ENCODE measurements around the gene JMJD1C. TPM values are rescaled to one million over a fixed set of nuclear protein-coding genes. Genes with fewer than 3 reads are reported as not detected.

Gene JMJD1C
- total RNA-seq, 3 donors from 2014 or later = 40.2 to 50.1 (median 43.5) TPM

GRCh38 chr10:63145782-63146181 lies 320.0 kb downstream of the JMJD1C start:
- H3K4me1 Mint-ChIP-seq (ENCODE audit: low read depth) = peaks cover 48% of the 10 kb centered on the region
- peak; percentile 77 to 88 for ATAC-seq

DNA sequence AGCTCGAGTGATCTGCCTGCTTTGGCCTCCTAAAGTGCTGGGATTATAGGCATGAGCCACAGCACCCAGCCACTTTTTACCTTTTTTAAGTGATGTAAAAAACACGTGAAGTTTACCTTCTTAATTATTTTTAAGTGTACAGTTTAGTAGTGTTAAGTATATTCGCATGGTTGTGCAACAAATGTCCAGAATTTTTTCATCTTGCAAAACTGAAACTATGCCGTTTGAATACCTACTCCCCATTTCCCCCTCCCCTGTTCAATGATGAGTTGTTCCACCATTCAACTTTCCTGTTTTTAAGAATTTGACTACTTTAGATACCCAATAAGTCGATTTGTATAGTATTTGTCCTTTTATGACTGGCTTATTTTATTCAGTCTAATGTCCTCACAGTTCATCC lies 321.8 kb downstream of the JMJD1C start:
- ATAC-seq = no peak
- Mint-ChIP-seq H3K9me3 (no peaks in the 10 kb centered on the region), H3K4me3 (no peak overlapping the region), H3K36me3 (ENCODE audit: insufficient read depth) (peaks cover 25% of the 10 kb centered on the region), H3K27me3 (ENCODE audit: low read depth) (no peaks in the 10 kb centered on the region), H3K4me1 (ENCODE audit: low read depth) (peaks cover 50% of the 10 kb centered on the region)
- DNase-seq = no peak

More at GRCh38 chr10:63145782-63146181, 320.0 kb downstream of the JMJD1C start:
- DNase-seq = no peak
- Mint-ChIP-seq H3K4me3 (no peak overlapping the region), H3K9me3 (no peaks in the 10 kb centered on the region), H3K27me3 (ENCODE audit: low read depth) (no peaks in the 10 kb centered on the region), H3K36me3 (ENCODE audit: insufficient read depth) (peaks cover 27% of the 10 kb centered on the region)

GRCh38 chr10:63142136-63142535 lies 323.6 kb downstream of the JMJD1C start:
- H3K4me1 Mint-ChIP-seq (ENCODE audit: low read depth) = peaks cover 57% of the 10 kb centered on the region
- no peak for ATAC-seq

DNA sequence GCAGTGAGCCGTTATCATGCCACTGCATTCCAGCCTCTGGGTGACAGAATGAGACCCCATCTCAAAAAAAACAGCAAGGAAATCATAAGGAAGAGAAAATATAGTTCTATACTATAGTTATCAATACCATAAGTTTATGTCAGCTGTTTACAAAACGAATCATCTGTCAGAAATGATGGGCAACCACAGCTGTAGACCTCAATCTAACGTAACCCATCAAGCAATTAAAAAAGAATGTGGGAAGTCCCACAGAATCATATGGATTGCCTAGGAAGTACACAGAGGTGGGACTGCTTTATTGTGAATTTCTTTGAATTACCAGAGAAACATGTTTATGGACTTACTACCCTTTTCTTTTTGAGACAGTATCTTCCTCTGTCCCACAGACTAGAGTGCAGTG lies 325.7 kb downstream of the JMJD1C start:
- ATAC-seq = no peak
- Mint-ChIP-seq H3K4me1 (ENCODE audit: low read depth) (peaks cover 58% of the 10 kb centered on the region), H3K9me3 (no peaks in the 10 kb centered on the region), H3K27me3 (ENCODE audit: low read depth) (no peaks in the 10 kb centered on the region), H3K4me3 (no peak overlapping the region), H3K36me3 (ENCODE audit: insufficient read depth) (peaks cover 15% of the 10 kb centered on the region)
- no peak for DNase-seq

More at GRCh38 chr10:63142136-63142535, 323.6 kb downstream of the JMJD1C start:
- Mint-ChIP-seq H3K9me3 (no peaks in the 10 kb centered on the region), H3K36me3 (ENCODE audit: insufficient read depth) (peaks cover 18% of the 10 kb centered on the region), H3K4me3 (no peak overlapping the region), H3K27me3 (ENCODE audit: low read depth) (no peaks in the 10 kb centered on the region)
- DNase-seq = no peak

DNA sequence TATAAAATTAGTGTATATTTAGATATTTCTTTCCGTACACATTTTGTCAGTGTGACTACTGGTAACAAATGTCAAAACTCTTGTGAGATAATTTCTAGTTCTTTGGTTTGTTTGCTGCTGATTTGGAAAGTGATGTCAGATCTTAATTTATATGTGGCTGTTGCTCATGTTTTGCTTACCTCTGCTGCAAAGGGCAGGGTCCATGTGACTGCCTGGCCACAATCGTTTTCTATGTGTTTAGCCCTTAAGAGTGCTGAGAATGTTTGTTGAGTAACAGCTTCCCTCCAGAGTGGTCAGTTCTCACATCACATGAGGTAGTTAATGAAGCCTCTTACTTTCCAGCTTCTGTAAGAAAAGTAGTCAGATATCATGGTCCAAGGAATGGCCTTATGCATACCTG lies 328.5 kb downstream of the JMJD1C start:
- DNase-seq (no peak), ATAC-seq (no peak)
- H3K36me3 Mint-ChIP-seq (ENCODE audit: insufficient read depth) = peaks cover 15% of the 10 kb centered on the region
- no peaks in the 10 kb centered on the region for H3K27me3 Mint-ChIP-seq (ENCODE audit: low read depth)
- no peak overlapping the region for H3K4me3 Mint-ChIP-seq
- H3K9me3 Mint-ChIP-seq = peaks cover 1% of the 10 kb centered on the region
- peaks cover 56% of the 10 kb centered on the region for H3K4me1 Mint-ChIP-seq (ENCODE audit: low read depth)

DNA sequence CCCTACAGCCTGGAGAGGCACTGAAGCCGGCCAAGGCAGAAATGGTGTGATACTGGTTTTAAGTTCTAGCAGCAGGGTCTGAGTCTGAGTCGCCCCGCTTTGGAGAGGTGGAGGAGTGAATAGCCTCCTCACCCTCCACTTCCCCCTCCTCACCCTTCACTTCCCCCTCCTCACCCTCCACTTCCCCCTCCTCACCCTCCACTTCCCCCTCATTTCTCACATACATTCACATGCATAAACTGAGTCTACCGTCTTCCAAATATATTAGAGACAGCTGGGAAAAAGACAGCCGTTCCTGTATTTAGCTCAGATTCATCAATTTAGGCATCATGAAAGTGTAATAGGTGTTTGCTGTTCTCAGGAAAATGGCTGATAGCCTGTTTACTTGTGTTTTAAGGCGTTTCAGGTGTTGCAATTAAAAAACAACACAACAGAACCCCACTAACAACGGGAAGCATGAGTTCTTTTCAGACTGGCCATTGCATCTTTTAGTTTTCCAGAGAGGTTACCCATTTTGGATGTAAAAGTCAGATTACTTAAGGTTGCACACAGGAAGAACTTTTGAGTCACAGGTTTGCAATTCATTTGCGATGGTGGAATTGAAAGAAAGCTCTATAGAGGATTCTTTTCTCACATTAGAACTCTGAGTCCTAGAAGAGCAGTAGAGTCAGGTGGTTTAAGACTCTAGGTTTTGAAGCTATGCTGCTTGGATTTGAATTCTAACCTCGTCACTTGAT lies 331.8 kb downstream of the JMJD1C start:
- Mint-ChIP-seq H3K4me1 (ENCODE audit: low read depth) (peaks cover 42% of the 10 kb centered on the region), H3K27me3 (ENCODE audit: low read depth) (peaks cover 1% of the 10 kb centered on the region), H3K9me3 (peaks cover 10% of the 10 kb centered on the region), H3K4me3 (peak overlapping the region; percentile 90), H3K36me3 (ENCODE audit: insufficient read depth) (peaks cover 6% of the 10 kb centered on the region)
- ATAC-seq (no peak), DNase-seq (no peak)

DNA sequence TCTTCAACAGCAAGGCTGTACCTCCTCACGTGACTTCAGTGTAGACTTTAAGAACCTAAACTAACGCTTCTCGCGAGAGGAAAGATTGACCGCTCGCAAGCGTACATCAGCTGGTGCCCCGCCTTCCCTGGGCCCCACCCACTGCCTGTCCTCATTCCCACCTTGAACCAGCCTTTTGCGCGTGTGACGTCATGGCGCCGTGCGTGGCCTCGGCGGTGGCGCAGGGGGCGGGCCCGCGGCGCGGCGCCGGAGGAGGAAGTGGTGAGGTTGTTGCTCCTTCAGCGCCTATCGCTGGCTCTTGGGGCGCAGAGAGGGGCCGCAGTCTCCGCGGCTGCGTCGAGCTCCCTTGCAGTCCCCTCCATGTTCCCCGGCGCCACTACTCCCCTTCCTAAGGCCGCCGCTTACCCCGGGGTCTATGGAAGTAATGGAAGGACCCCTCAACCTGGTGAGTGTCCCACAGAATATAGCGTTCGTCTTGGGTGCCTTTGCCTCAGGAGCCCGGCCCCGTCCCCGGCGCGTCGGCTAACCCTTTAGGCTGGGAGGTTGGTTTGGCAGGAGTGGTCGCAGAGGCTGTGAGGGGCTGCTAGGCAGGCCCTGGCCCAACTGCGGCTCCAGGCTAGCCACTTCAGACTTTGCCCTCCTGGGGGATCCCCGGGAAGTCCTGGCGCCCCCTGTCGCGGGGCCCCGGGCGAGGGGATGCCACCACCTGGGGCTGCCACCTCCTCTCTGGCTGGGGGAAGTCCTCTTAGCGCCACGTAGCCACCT lies 332.5 kb downstream of the JMJD1C start, which contains the start of gene NRBF2:
NRBF2 (plus strand) TSS at position 273 of the 765 bp plus-strand sequence; CDS start at position 416, 143 bp downstream.
- H3K9me3 Mint-ChIP-seq = peaks cover 10% of the 10 kb centered on the region
- H3K4me3 Mint-ChIP-seq = peak within 1 kb of the TSS; percentile 90
- peak; percentile 95 to 96 for ATAC-seq
- H3K36me3 Mint-ChIP-seq (ENCODE audit: insufficient read depth) = peaks cover 2% of the 10 kb centered on the region
- peaks cover 3% of the 10 kb centered on the region for H3K27me3 Mint-ChIP-seq (ENCODE audit: low read depth)
- peak; percentile 96 for DNase-seq
- H3K4me1 Mint-ChIP-seq (ENCODE audit: low read depth) = peaks cover 41% of the 10 kb centered on the region

DNA sequence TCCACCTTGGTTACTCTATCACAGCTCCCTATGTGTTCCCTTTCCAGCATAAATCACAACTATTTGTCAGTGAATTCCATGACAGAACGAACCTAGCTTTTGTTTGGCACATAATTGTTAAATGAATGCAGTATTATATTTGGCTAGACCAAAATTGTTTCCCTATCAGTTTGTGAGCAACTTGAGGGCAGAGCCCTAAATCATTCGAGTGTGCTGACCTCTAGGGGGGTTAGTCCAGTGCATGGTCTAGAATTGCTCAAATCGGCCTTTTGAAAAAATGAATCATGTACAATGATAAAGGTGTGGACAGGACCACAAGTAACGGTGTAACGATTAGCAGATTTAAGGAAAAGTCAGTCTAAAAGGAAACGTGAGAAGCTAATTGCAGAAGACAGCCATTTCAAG lies 333.1 kb downstream of the JMJD1C start:
- no peak for ATAC-seq
- Mint-ChIP-seq H3K9me3 (peaks cover 10% of the 10 kb centered on the region), H3K4me3 (peak overlapping the region; percentile 90), H3K36me3 (ENCODE audit: insufficient read depth) (peaks cover 2% of the 10 kb centered on the region), H3K27me3 (ENCODE audit: low read depth) (peaks cover 3% of the 10 kb centered on the region), H3K4me1 (ENCODE audit: low read depth) (peaks cover 38% of the 10 kb centered on the region)
- DNase-seq = no peak

- Mint-ChIP-seq H3K4me1 (ENCODE audit: low read depth) (peaks cover 15% of the 10 kb centered on the region), H3K36me3 (ENCODE audit: insufficient read depth) (no peaks in the 10 kb centered on the region), H3K9me3 (peaks cover 10% of the 10 kb centered on the region), H3K4me3 (no peak overlapping the region), H3K27me3 (ENCODE audit: low read depth) (peaks cover 3% of the 10 kb centered on the region)
- DNase-seq = no peak
- no peak for ATAC-seq
Measured at GRCh38 chr10:63129888-63130287, 335.9 kb downstream of the JMJD1C start.

DNA sequence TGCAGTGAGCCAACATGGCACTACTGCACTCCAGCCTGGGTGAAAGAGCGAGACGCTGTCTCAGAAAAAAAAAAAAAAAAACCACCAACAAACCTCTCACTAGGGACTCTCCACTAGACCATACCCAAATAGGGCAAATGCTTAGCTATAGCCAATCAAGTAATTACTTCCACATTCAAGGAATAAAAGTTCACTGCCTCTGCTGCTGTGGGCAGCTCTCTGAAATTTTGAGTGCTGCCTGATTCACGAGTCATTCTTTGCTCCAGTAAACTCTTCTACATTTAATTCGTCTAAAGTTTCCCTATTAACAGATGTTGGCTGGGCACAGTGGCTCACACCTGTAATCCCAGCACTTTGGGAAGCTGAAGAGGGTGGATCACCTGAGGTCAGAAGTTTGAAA lies 337.3 kb downstream of the JMJD1C start:
- Mint-ChIP-seq H3K36me3 (ENCODE audit: insufficient read depth) (no peaks in the 10 kb centered on the region), H3K27me3 (ENCODE audit: low read depth) (peaks cover 3% of the 10 kb centered on the region), H3K9me3 (peaks cover 10% of the 10 kb centered on the region), H3K4me1 (ENCODE audit: low read depth) (peaks cover 7% of the 10 kb centered on the region), H3K4me3 (no peak overlapping the region)
- no peak for DNase-seq
- no peak for ATAC-seq

- DNase-seq (no peak), ATAC-seq (no peak)
- H3K4me3 Mint-ChIP-seq = no peak overlapping the region
- H3K27me3 Mint-ChIP-seq (ENCODE audit: low read depth) = peaks cover 3% of the 10 kb centered on the region
- H3K4me1 Mint-ChIP-seq (ENCODE audit: low read depth) = no peaks in the 10 kb centered on the region
- no peaks in the 10 kb centered on the region for H3K9me3 Mint-ChIP-seq
- H3K36me3 Mint-ChIP-seq (ENCODE audit: insufficient read depth) = no peaks in the 10 kb centered on the region
Measured at GRCh38 chr10:63125459-63125858, 340.3 kb downstream of the JMJD1C start.

DNA sequence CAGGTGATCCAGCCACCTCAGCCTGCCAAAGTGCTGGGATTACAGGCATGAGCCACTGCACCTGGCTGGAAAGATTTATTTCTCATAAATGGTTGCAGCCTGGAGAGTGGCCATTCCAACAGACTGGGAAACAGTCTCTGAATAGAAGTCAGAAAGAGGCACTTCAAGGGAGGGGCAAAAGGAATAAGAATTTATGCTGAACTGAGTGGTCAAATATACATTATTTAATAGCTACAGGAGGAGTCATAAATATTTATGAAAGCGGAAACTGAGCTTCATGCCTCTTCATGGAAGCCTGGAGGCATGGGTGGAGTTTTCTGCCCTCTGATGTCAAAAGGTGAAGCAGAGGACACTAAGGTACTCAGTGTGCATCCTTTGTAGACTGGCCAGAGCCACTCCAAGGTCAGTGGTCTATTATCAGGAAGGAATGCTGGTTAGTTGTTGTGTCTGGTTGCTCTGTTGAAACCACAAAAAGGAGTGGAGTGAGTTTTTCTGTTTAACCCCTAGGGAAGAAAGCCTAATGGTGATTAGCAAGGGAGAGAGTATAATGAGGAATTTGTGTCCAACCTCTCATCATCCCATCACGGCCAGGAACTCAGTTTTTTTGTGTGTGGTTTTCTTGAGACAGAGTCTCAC lies 341.9 kb downstream of the JMJD1C start:
- DNase-seq = no peak
- no peaks in the 10 kb centered on the region for H3K36me3 Mint-ChIP-seq (ENCODE audit: insufficient read depth)
- no peak for ATAC-seq
- H3K27me3 Mint-ChIP-seq (ENCODE audit: low read depth) = peaks cover under 1% of the 10 kb centered on the region
- no peaks in the 10 kb centered on the region for H3K4me1 Mint-ChIP-seq (ENCODE audit: low read depth)
- H3K4me3 Mint-ChIP-seq = no peak overlapping the region
- no peaks in the 10 kb centered on the region for H3K9me3 Mint-ChIP-seq

GRCh38 chr10:63120554-63120953 lies 345.2 kb downstream of the JMJD1C start:
- no peaks in the 10 kb centered on the region for H3K27me3 Mint-ChIP-seq (ENCODE audit: low read depth)
- no peaks in the 10 kb centered on the region for H3K36me3 Mint-ChIP-seq (ENCODE audit: insufficient read depth)
- ATAC-seq (no peak), DNase-seq (no peak)
- no peaks in the 10 kb centered on the region for H3K9me3 Mint-ChIP-seq
- H3K4me1 Mint-ChIP-seq (ENCODE audit: low read depth) = no peaks in the 10 kb centered on the region
- no peak overlapping the region for H3K4me3 Mint-ChIP-seq

DNA sequence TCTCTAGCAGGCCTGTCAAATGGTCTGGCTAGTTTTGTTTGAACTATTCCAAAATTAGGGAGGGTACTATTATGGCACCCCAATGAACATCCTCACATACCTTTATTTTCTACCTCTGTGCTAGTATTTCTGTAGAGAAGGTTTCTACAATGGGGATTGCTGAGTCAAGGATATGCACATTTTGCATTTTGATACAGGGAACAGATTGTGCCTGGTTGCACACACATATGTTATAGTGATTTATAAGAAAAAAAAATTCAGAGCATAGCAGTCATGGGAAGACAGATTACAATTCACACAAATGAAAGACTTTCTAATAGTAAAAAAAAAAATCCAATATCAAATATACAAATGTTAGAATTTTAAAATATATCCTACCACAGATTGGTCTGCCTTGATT lies 346.7 kb downstream of the JMJD1C start:
- H3K4me3 Mint-ChIP-seq = no peak overlapping the region
- no peaks in the 10 kb centered on the region for H3K27me3 Mint-ChIP-seq (ENCODE audit: low read depth)
- DNase-seq = no peak
- no peaks in the 10 kb centered on the region for H3K36me3 Mint-ChIP-seq (ENCODE audit: insufficient read depth)
- ATAC-seq = no peak
- H3K9me3 Mint-ChIP-seq = no peaks in the 10 kb centered on the region
- no peaks in the 10 kb centered on the region for H3K4me1 Mint-ChIP-seq (ENCODE audit: low read depth)

Measured in activated T-cell treated with anti-CD3 and anti-CD28 coated beads, Interleukin-2, amount 50 U/mL, for 4 hours (primary cell).